Activated T-helper 2 cell treated with anti-CD3 and anti-CD28 coated beads, Interferon-gamma antibody, Interleukin-2, Interleukin-4, amounts not matched to agents 10 μg/mL and 5 μg/mL and 100 μg/mL, durations not matched to agents 14 hours and 24 hours and 36 hours (primary cell): ENCODE results near the gene VRK2. TPM values are rescaled to one million over a fixed set of nuclear protein-coding genes. Genes with fewer than 3 reads are reported as not detected.
A peak's percentile ranks its signal among the peaks of the same experiment; 100 is the strongest.

ENCODE experiments used
- DNase-seq: peaks from one replicate; pipeline ENCODE4 v3.0.0; 2021; ENCODE audit warnings: low spot score
- H3K27ac Mint-ChIP-seq: one replicate; pipeline ENCODE4 v1.8.0; 2021; ENCODE audit warnings: mixed read lengths
- H3K27me3 Mint-ChIP-seq: one replicate; pipeline ENCODE4 v1.8.0; 2021; ENCODE audit warnings: low read depth, mixed read lengths
- H3K36me3 Mint-ChIP-seq: one replicate; pipeline ENCODE4 v1.8.0; 2021; ENCODE audit warnings: low read depth, mixed read lengths
- H3K4me1 Mint-ChIP-seq: one replicate; pipeline ENCODE4 v1.8.0; 2021; ENCODE audit warnings: low read depth, mixed read lengths
- H3K4me3 Mint-ChIP-seq: one replicate; pipeline ENCODE4 v1.8.0; 2021; ENCODE audit warnings: low read depth, mild to moderate bottlenecking, moderate library complexity, mixed read lengths
- H3K9me3 Mint-ChIP-seq: one replicate; pipeline ENCODE4 v1.8.0; 2021; ENCODE audit warnings: mixed read lengths
- intact Hi-C: fragments of 100-400 bp; cut with micrococcal nuclease; formaldehyde crosslinking; loops from one replicate; pipeline ENCODE4 v1.15.1; 2023
- total RNA-seq: library from RNA; stranded (reverse); gene quantifications from 2 replicates; pipeline ENCODE4 v1.2.3, GENCODE V29; 2022

Gene VRK2
- total RNA-seq, result 20.5 and 22.4 TPM in 2 replicates

DNA sequence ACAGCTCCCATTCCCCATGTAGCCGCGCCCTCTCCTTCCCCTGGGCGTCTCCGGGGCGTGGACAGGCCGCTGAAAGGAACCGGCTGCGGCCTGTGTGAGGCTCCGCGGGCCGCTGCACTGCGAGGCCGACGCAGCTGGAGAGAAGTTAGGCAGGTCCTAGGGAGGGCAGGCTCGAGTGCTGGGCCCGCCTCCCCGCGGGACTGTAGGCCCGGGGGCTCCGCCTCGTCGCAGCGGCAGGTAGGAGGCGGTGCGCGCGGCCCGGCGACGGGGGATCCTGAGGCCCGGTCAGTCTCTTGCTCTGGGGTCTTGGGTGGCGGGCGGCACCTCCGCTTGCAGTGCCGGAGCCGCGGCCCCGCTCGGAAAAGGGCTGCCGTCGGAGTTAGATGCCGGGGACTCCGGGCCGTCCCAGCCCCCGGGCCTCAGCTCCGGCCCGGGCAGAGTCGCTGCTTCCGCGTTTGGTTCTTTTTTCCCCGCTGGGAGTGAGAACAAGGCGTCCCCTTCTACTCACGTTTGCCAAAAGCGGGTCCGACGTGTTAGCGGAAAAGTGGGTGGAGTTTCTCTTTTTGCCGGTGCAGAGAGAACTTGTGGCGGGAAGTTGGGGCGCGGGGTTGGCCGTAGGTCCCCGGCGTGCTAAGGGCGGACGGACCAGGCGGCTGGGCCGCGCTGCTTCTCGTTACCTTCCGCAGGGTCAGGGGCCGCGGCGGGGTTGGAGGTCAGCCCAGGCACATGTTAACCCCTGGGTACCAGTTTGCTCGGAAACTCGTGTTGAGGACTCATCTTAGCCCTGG, at the start of gene VRK2:
VRK2 (plus strand) TSS at position 222 of the 788 bp plus-strand sequence. CDS start 2,026 bp downstream, outside the sequence.
- peaks cover 25% of the 10 kb centered on the region for H3K36me3 Mint-ChIP-seq
- DNase-seq, result peak; percentile 84
- peak within 1 kb of the TSS; percentile 83 for H3K4me3 Mint-ChIP-seq
- H3K4me1 Mint-ChIP-seq, result peaks cover 32% of the 10 kb centered on the region
- H3K27me3 Mint-ChIP-seq, result no peaks in the 10 kb centered on the region
- H3K27ac Mint-ChIP-seq, result peak within 1 kb of the TSS; percentile 91
- no peaks in the 10 kb centered on the region for H3K9me3 Mint-ChIP-seq
- intact Hi-C loops, result loop anchor here (2.0 to 10.0 kb wide), 3 partner anchors 100 to 308 kb away; partner anchors contain the start of gene FANCL

DNA sequence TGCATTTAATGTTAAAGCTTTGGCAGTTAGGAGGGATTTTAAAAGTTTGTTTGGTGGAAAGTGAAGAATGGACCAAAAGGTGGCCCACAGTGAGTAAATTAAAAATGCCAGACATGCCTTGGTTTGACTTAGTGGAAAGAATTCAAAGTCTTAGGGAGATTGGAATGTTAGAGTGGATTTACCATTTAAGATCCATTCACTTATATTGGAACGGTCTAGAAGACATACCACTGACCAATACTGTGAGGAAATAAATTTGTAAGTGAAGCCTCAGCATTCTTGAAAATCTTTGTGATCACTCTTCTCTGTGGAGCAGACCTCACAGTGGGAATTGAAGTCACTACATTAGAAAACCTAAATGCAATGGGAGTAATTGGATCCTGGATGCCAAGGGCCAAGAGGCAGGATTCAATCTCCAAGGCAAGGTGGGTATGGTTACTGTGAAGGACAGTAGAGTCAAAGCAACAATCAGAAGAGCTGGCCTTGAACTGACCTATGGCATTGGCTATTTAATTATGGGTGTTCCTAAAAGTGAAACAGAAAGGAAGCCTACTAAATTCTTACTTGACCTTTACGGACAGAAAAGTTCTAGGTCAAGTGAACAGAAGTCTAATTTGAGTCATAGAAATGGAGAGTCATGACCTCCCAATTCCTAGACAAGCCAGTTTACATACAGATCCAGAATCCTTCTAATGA, 40.2 kb upstream of the VRK2 start:
- H3K4me3 Mint-ChIP-seq, result no peak overlapping the region
- peaks cover 2% of the 10 kb centered on the region for H3K4me1 Mint-ChIP-seq
- H3K36me3 Mint-ChIP-seq, result no peaks in the 10 kb centered on the region
- H3K27me3 Mint-ChIP-seq, result peaks cover 1% of the 10 kb centered on the region
- no peak for DNase-seq
- no peak overlapping the region for H3K27ac Mint-ChIP-seq
- intact Hi-C loops, result no loop called here
- H3K9me3 Mint-ChIP-seq, result no peaks in the 10 kb centered on the region

DNA sequence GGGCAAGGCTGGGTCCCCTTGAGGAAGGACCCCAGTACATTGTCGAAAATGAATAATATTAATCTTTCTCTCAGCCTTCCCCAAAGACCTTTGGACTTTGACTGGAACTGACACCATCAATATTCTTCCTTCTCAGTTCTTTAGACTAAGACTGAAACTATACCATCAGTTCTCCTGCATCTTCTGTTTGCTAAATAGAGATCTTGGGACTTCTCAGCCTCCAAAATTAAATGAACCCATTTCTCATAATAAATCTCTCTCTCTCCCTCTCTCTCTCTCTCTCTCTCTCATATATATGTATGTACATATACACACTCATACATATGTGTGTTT, 39.7 kb upstream of the VRK2 start:
- no peak overlapping the region for H3K27ac Mint-ChIP-seq
- H3K9me3 Mint-ChIP-seq, result no peaks in the 10 kb centered on the region
- no peak overlapping the region for H3K4me3 Mint-ChIP-seq
- peaks cover 2% of the 10 kb centered on the region for H3K4me1 Mint-ChIP-seq
- intact Hi-C loops, result no loop called here
- no peak for DNase-seq
- H3K27me3 Mint-ChIP-seq, result peaks cover 1% of the 10 kb centered on the region
- no peaks in the 10 kb centered on the region for H3K36me3 Mint-ChIP-seq

DNA sequence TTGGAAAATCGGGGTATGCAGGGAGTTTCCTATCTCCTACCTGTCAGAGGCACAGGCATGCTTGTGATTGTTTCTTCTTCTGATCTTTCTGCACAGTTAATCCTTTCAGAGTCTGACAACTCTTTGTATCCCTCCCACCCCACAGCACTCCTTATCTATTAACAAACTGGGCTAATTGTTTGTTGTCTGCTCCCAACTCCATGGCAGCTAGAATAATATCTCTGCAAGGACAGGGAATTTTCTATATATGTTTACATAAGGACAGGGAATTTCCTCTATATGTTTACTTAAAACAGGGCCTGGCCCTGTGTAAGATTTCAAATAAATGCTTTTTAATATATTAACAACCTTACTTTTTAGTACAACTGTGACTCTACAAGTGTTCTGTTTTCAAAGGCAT, 36.0 kb upstream of the VRK2 start:
- H3K27ac Mint-ChIP-seq, result no peak overlapping the region
- no peaks in the 10 kb centered on the region for H3K36me3 Mint-ChIP-seq
- H3K27me3 Mint-ChIP-seq, result no peaks in the 10 kb centered on the region
- no peak for DNase-seq
- peaks cover 2% of the 10 kb centered on the region for H3K4me1 Mint-ChIP-seq
- intact Hi-C loops, result no loop called here
- no peaks in the 10 kb centered on the region for H3K9me3 Mint-ChIP-seq
- no peak overlapping the region for H3K4me3 Mint-ChIP-seq

DNA sequence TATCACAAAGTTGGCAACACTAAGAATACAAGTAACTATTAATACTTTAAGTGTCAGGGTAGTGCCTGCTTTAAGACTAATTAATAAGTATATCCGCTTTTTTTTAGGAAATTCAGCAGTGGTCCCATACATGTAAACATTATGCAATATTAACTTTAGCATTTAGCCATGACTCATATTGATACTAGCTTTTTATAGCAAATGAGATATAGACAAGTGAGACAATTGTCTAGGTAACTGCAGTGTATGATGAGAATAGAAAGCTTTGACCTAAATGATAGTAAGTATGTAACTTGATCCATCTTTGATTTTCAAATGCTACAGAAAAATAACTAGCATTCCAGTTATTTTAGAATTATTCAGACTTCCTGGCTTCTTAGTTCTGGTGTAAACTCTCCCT, 27.4 kb upstream of the VRK2 start:
- DNase-seq, result no peak
- intact Hi-C loops, result no loop called here
- Mint-ChIP-seq H3K4me3 (no peak overlapping the region), H3K27ac (no peak overlapping the region), H3K9me3 (peaks cover 4% of the 10 kb centered on the region), H3K36me3 (no peaks in the 10 kb centered on the region), H3K27me3 (no peaks in the 10 kb centered on the region), H3K4me1 (peaks cover 3% of the 10 kb centered on the region)

DNA sequence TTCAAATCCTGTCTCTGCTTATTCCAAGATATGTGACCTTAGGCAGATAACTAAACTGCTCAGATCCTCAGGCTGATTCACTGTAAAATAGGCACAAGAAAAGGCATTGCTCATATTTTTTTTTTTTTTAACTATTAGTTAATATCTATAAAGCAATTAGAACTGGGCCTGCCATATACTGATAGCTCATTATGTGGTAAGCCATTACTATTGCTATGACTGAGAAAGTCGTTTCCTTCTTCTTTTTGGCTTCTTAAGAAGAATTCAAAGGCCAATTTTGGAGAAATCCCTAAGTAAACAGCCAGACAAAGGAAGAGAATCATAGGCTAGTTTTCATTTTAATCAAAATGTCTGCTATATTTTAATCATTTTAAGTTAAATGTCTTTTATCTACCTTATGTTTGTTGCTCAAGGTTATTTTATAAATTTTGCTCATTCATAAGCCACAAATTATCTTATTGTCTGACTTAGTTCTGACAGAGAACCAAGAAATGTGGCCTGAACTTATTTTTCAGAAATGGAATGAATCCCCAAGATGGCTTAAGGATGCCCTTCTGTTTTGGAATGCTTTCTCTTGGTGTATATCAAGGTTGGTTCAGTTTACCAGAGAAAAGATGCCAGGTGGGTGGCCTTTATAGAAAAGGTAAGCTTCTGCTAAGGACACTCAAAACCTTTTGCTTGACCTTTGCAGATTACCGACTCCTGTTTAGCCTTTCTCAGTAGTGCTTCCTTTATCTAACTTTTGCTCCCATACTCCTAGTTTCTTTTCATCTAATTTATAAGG, 21.3 kb upstream of the VRK2 start:
- peaks cover 3% of the 10 kb centered on the region for H3K4me1 Mint-ChIP-seq
- no peak for DNase-seq
- no peaks in the 10 kb centered on the region for H3K36me3 Mint-ChIP-seq
- no peak overlapping the region for H3K27ac Mint-ChIP-seq
- H3K27me3 Mint-ChIP-seq, result no peaks in the 10 kb centered on the region
- H3K4me3 Mint-ChIP-seq, result no peak overlapping the region
- intact Hi-C loops, result no loop called here
- no peaks in the 10 kb centered on the region for H3K9me3 Mint-ChIP-seq

DNA sequence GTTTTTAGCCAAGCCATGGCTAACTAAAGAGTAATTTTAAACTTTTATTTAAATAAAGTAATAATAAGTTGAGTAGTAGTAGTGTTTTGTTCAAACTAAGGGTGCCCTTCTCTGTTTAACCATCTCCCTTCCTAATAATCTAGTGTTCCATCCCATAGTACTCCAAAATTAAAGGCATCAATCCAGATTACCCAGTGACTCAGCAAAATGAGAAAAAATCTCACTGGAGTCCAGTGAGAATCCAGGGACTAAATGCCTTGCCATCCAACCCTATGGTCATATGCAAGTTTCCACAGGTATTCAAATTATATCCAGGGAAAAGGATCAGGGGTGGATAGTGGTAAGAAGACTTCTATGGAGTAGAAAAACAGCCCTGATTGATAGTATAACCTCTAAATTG, 19.6 kb upstream of the VRK2 start:
- H3K36me3 Mint-ChIP-seq, result no peaks in the 10 kb centered on the region
- no peak overlapping the region for H3K27ac Mint-ChIP-seq
- DNase-seq, result no peak
- H3K4me1 Mint-ChIP-seq, result peaks cover 3% of the 10 kb centered on the region
- no peaks in the 10 kb centered on the region for H3K27me3 Mint-ChIP-seq
- intact Hi-C loops, result no loop called here
- no peaks in the 10 kb centered on the region for H3K9me3 Mint-ChIP-seq
- no peak overlapping the region for H3K4me3 Mint-ChIP-seq

DNA sequence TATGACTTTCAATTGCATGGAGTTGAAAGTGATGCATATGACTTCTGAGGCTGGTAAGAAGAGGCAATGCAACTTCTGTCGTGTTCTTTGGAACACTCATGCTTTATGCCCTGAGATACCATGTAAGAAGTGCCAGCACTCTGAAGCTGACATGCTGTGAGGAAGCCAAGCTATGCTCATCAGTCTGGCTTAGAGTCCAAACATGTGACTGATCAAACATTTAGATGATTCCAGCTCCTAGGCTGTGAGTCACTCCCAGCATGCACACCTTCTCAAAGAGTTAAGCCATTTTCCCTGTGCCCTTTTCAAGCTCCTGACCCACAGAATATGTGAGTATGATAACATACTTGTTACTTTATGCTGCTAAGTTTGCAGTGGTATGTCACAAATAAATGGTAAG, 15.8 kb upstream of the VRK2 start:
- H3K4me3 Mint-ChIP-seq, result no peak overlapping the region
- DNase-seq, result no peak
- intact Hi-C loops, result no loop called here
- H3K9me3 Mint-ChIP-seq, result no peaks in the 10 kb centered on the region
- H3K27me3 Mint-ChIP-seq, result peaks cover 2% of the 10 kb centered on the region
- no peak overlapping the region for H3K27ac Mint-ChIP-seq
- no peaks in the 10 kb centered on the region for H3K4me1 Mint-ChIP-seq
- no peaks in the 10 kb centered on the region for H3K36me3 Mint-ChIP-seq

DNA sequence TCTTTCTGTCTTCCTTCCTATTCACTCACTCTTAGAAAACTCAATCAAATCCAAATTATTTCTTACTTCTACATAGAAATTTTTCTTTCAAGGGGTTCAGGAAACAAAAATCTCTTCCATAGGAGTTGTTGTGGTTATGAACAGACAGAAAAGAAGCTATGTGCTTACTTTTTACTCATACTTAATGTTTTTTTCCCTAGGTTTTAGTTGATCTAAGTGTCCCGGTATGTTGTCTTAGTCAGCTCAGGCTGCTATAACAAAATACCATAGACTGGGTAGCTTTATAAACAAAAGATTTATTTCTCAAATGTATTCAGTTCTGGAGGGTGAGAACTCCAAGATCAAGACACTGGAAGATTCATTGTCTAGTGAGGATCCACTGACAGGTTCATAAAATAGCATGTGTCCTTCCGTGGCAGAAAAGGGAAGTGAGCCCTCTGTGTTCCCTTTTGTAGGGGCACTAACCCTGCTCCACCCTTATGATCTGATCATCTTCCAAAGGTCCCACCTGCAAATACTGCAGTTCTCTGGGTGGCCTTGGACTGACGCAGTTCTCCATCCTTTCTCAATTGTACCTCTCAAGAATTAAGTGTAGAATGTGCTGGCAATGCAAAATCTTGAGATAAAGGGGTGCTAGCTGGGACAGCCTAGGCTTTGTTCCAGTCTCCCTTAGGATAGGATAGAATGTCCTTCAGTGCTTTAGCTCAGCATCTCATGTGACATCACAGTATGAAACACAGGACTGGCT, 14.4 kb upstream of the VRK2 start:
- Mint-ChIP-seq H3K27ac (no peak overlapping the region), H3K4me3 (no peak overlapping the region), H3K27me3 (peaks cover 2% of the 10 kb centered on the region), H3K4me1 (no peaks in the 10 kb centered on the region), H3K36me3 (no peaks in the 10 kb centered on the region), H3K9me3 (no peaks in the 10 kb centered on the region)
- DNase-seq, result no peak
- intact Hi-C loops, result no loop called here

DNA sequence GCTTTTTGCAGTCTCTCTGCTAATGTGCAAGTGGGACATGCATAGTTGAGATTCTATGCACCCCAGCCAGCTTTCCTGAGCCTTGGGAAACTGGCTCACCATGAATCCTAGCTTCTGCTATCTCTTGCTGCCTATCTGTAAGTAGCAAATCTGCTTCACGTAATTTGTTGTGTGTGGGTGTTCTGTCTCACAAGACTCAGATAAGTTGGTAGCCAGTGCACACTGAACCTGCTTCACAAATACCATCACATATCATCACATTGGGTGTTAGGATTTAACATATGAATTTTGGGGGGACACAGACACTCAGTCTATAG, 13.9 kb upstream of the VRK2 start:
- H3K27ac Mint-ChIP-seq, result no peak overlapping the region
- no peak for DNase-seq
- H3K27me3 Mint-ChIP-seq, result peaks cover 2% of the 10 kb centered on the region
- no peaks in the 10 kb centered on the region for H3K36me3 Mint-ChIP-seq
- intact Hi-C loops, result no loop called here
- H3K9me3 Mint-ChIP-seq, result no peaks in the 10 kb centered on the region
- no peaks in the 10 kb centered on the region for H3K4me1 Mint-ChIP-seq
- no peak overlapping the region for H3K4me3 Mint-ChIP-seq

DNA sequence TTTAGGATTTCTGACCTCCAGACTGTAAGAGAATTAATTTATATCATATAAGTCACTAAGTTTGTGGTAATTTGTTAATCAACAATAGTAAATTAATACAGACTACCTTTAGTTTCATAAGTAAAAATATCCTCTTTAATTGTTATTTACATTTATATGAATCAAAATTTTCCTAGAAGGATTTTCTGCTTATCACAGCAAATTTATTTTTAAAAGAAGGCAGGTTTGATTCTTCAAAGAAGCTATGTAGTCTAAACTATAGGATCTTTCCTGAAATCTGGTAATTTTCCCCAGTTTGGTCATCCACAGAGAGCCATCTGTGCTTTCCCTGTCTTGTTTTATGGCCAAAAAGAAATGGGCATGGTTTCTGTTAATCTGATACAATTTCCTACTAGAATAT, 13.1 kb upstream of the VRK2 start:
- intact Hi-C loops, result no loop called here
- Mint-ChIP-seq H3K9me3 (peaks cover 4% of the 10 kb centered on the region), H3K27ac (no peak overlapping the region), H3K27me3 (peaks cover 2% of the 10 kb centered on the region), H3K4me3 (no peak overlapping the region), H3K4me1 (no peaks in the 10 kb centered on the region), H3K36me3 (no peaks in the 10 kb centered on the region)
- DNase-seq, result no peak

DNA sequence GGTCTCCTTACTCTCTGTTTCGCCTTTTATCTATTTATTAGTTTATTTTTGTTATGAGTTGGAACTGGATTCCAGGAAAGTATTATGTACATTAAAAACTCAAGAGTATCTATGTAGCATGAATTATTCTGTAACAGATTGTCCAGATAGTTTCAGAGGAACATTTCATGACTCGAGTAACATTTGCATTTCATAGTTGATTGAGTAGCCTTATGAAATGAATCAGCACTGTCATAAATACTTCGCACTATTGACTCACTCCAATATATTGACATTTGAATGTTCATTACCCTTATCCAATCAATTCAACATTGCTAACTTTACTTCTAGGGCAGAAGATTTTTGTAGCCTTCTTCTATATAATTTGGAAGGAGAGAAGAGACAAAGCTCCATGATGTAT, 11.3 kb upstream of the VRK2 start:
- H3K4me3 Mint-ChIP-seq, result no peak overlapping the region
- H3K36me3 Mint-ChIP-seq, result no peaks in the 10 kb centered on the region
- DNase-seq, result no peak
- peaks cover 6% of the 10 kb centered on the region for H3K9me3 Mint-ChIP-seq
- intact Hi-C loops, result no loop called here
- H3K27ac Mint-ChIP-seq, result no peak overlapping the region
- H3K4me1 Mint-ChIP-seq, result peaks cover 5% of the 10 kb centered on the region
- H3K27me3 Mint-ChIP-seq, result peaks cover 2% of the 10 kb centered on the region
